Natural killer cell (primary cell): ENCODE data around the gene AKR1C1. TPM values are rescaled to one million over a fixed set of nuclear protein-coding genes. Genes with fewer than 3 reads are reported as not detected.
"Not testable (repeated sequence)": the region's sequence is repeated elsewhere in the genome, so short reads cannot be mapped to it uniquely, and the experiment has no call there.

ENCODE experiments used
- ATAC-seq, 3 donors: fragments of 150-1000 bp in 2 of 3; fragments of 200-7000 bp in 1 of 3; cut with Tn5 transposase; 1 replicate in 1 of 3; 2 replicates in 2 of 3; pipeline ENCODE4 v1.10.0; 2021; ENCODE audit warnings: mild to moderate bottlenecking in 2 of 3, moderate library complexity in 2 of 3
- DNase-seq, 2 donors: peaks; one replicate each; pipeline versions ENCODE4 v3.0.0 to v3.0.0-alpha.2; 2013 to 2021; ENCODE audit warnings: mixed read lengths in 1 of 2
- H3K27ac ChIP-seq: one replicate; pipeline ENCODE4 v1.5.1; 2013; ENCODE audit warnings: mild to moderate bottlenecking, low read length
- H3K27me3 ChIP-seq: one replicate; pipeline ENCODE4 v1.6.1; 2013; ENCODE audit warnings: low read length; ENCODE audit not compliant: control insufficient read depth, insufficient read depth
- H3K36me3 ChIP-seq: one replicate; pipeline ENCODE4 v1.6.1; 2013; ENCODE audit warnings: low read length; ENCODE audit not compliant: control insufficient read depth, insufficient read depth
- H3K4me1 ChIP-seq: one replicate; pipeline ENCODE4 v1.6.1; 2013; ENCODE audit warnings: low read length; ENCODE audit not compliant: control insufficient read depth, insufficient read depth
- H3K4me3 ChIP-seq: one replicate; pipeline ENCODE4 v1.5.1; 2013; ENCODE audit warnings: low read length
- H3K9me3 ChIP-seq: one replicate; pipeline ENCODE4 v1.6.1; 2013; ENCODE audit warnings: low read length; ENCODE audit not compliant: control insufficient read depth, insufficient read depth
- H3K27ac Mint-ChIP-seq, 2 donors: one replicate each; pipeline ENCODE4 v1.8.0; 2022; ENCODE audit warnings: mild to moderate bottlenecking in 2 of 2, mixed read lengths in 2 of 2, moderate library complexity in 1 of 2
- H3K27me3 Mint-ChIP-seq, 2 donors: one replicate each; pipeline ENCODE4 v1.8.0; 2022; ENCODE audit warnings: low read depth in 2 of 2, mixed read lengths in 2 of 2
- H3K36me3 Mint-ChIP-seq: one replicate; pipeline ENCODE4 v1.8.0; 2022; ENCODE audit warnings: mixed read lengths
- H3K4me1 Mint-ChIP-seq, 2 donors: one replicate each; pipeline ENCODE4 v1.8.0; 2022; ENCODE audit warnings: mixed read lengths in 2 of 2
- H3K4me3 Mint-ChIP-seq: one replicate; pipeline ENCODE4 v1.8.0; 2022; ENCODE audit warnings: mild to moderate bottlenecking, moderate library complexity, mixed read lengths
- H3K9me3 Mint-ChIP-seq, 2 donors: one replicate each; pipeline ENCODE4 v1.8.0; 2022; ENCODE audit warnings: mixed read lengths in 2 of 2
- CTCF ChIP-seq: fragments of 200-600 bp; IDR thresholded peaks from one replicate; pipeline ENCODE4 v1.8.0; 2022; ENCODE audit warnings: antibody characterized with exemption
- WGBS: methylation state at CpG from one replicate; pipeline ENCODE4 v1.1.7; 2013; ENCODE audit warnings: missing lambda C conversion rate; ENCODE audit not compliant: insufficient coverage; 5-methylcytosine and 5-hydroxymethylcytosine counted together
- intact Hi-C: fragments of 100-400 bp; cut with micrococcal nuclease; formaldehyde crosslinking; loops from one replicate; pipeline ENCODE4 v1.14.2; 2022
- total RNA-seq, 4 donors: library from RNA; stranded (reverse); fragments of 120-200 nt in 1 of 4; gene quantifications; one replicate each; pipeline versions ENCODE4 v1.2.3 to v1.2.4, GENCODE V29; 2013 to 2022

The AKR1C1 gene
- total RNA-seq, result under 1 TPM; 0.16 to 0.93 (median 0.63) TPM
- 0.38 TPM for total RNA-seq (2013)

GRCh38 chr10:4962876-4963814 lies at the start of gene AKR1C1:
TSS of gene AKR1C1 (plus strand) at chr10:4963415. CDS start at chr10:4963445, 30 bp downstream.
- H3K4me1 Mint-ChIP-seq, H3K27ac Mint-ChIP-seq, H3K4me1 ChIP-seq, H3K9me3 ChIP-seq, intact Hi-C loops, H3K27me3 ChIP-seq, H3K27me3 Mint-ChIP-seq, H3K36me3 Mint-ChIP-seq, DNase-seq, H3K4me3 Mint-ChIP-seq, H3K9me3 Mint-ChIP-seq, H3K4me3 ChIP-seq, H3K36me3 ChIP-seq, H3K27ac ChIP-seq: not testable (repeated sequence)
- 79% methylated on average over 3 of the region's 7 CpGs for WGBS
- ATAC-seq, result peak in 1 of 3 donors; percentile 52

GRCh38 chr10:4914213-4914850 lies 48.9 kb upstream of the AKR1C1 start:
- H3K4me3 Mint-ChIP-seq, result no peak overlapping the region
- Histone ChIP-seq H3K4me1 (no peaks in the 10 kb centered on the region), H3K27me3 (no peaks in the 10 kb centered on the region), H3K27ac (no peak overlapping the region), H3K4me3 (no peak overlapping the region), H3K36me3 (no peaks in the 10 kb centered on the region), H3K9me3 (no peaks in the 10 kb centered on the region)
- H3K4me1 Mint-ChIP-seq, result no peaks in the 10 kb centered on the region
- WGBS, result 88% methylated on average over 4 of the region's 6 CpGs
- ATAC-seq (no peak), DNase-seq (no peak)
- intact Hi-C loops, result no loop called here
- no peaks in the 10 kb centered on the region for H3K27me3 Mint-ChIP-seq
- H3K36me3 Mint-ChIP-seq, result no peaks in the 10 kb centered on the region
- H3K27ac Mint-ChIP-seq, result no peak overlapping the region
- H3K9me3 Mint-ChIP-seq, result no peaks in the 10 kb centered on the region
- no peak for TF ChIP-seq CTCF

GRCh38 chr10:4916086-4916716 lies 47.0 kb upstream of the AKR1C1 start:
- no peaks in the 10 kb centered on the region for H3K4me1 ChIP-seq
- no peaks in the 10 kb centered on the region for H3K9me3 ChIP-seq
- H3K27me3 Mint-ChIP-seq, result no peaks in the 10 kb centered on the region
- no peak overlapping the region for H3K27ac Mint-ChIP-seq
- no peak for DNase-seq
- TF ChIP-seq CTCF, result no peak
- no peaks in the 10 kb centered on the region for H3K36me3 Mint-ChIP-seq
- ATAC-seq, result no peak
- H3K27ac ChIP-seq, result no peak overlapping the region
- no peak overlapping the region for H3K4me3 Mint-ChIP-seq
- WGBS, result 100% methylated on average over 1 of the region's 3 CpGs
- intact Hi-C loops, result no loop called here
- no peaks in the 10 kb centered on the region for H3K27me3 ChIP-seq
- no peak overlapping the region for H3K4me3 ChIP-seq
- no peaks in the 10 kb centered on the region for H3K4me1 Mint-ChIP-seq
- H3K36me3 ChIP-seq, result no peaks in the 10 kb centered on the region
- no peaks in the 10 kb centered on the region for H3K9me3 Mint-ChIP-seq

- no peak for ATAC-seq
- H3K27me3 ChIP-seq, result no peaks in the 10 kb centered on the region
- H3K4me1 ChIP-seq, result no peaks in the 10 kb centered on the region
- no peak for TF ChIP-seq CTCF
- no peaks in the 10 kb centered on the region for H3K9me3 Mint-ChIP-seq
- no peaks in the 10 kb centered on the region for H3K9me3 ChIP-seq
- intact Hi-C loops, result no loop called here
- no peak overlapping the region for H3K27ac ChIP-seq
- no peak overlapping the region for H3K27ac Mint-ChIP-seq
- WGBS, result 67% methylated on average over 1 of the region's 1 CpG
- H3K4me3 Mint-ChIP-seq, result no peak overlapping the region
- H3K27me3 Mint-ChIP-seq, result no peaks in the 10 kb centered on the region
- no peak for DNase-seq
- no peaks in the 10 kb centered on the region for H3K36me3 ChIP-seq
- H3K36me3 Mint-ChIP-seq, result no peaks in the 10 kb centered on the region
- H3K4me1 Mint-ChIP-seq, result no peaks in the 10 kb centered on the region
- H3K4me3 ChIP-seq, result no peak overlapping the region
These were observed 45.0 kb upstream of the AKR1C1 start for GRCh38 chr10:4918236-4918635.

GRCh38 chr10:4924482-4924881 lies 38.7 kb upstream of the AKR1C1 start:
- H3K9me3 Mint-ChIP-seq, H3K4me1 Mint-ChIP-seq, H3K36me3 ChIP-seq, ATAC-seq, DNase-seq, H3K4me1 ChIP-seq, H3K4me3 ChIP-seq, H3K9me3 ChIP-seq, H3K4me3 Mint-ChIP-seq, H3K27me3 ChIP-seq, H3K27ac Mint-ChIP-seq, H3K27ac ChIP-seq, intact Hi-C loops: not testable (repeated sequence)
- H3K36me3 Mint-ChIP-seq, result peaks cover 18% of the 10 kb centered on the region
- H3K27me3 Mint-ChIP-seq, result peaks cover 0 to 11% of the 10 kb centered on the region in 2 donors
